PC-3 (cell line): ENCODE measurements around the gene CDY2A.
"Not testable (repeated sequence)": the region's sequence is repeated elsewhere in the genome, so short reads cannot be mapped to it uniquely, and the experiment has no call there.

Source experiments
- EZH2 ChIP-seq: fragments of 300-600 bp; sonication (generic); IDR thresholded peaks from one replicate; pipeline ENCODE4 v1.6.1; 2017; ENCODE audit warnings: antibody characterized with exemption, mild to moderate bottlenecking, low read length; ENCODE audit not compliant: unreplicated experiment
- TF ChIP-seq, protein P1 (sequence below): fragments of 300-600 bp; sonication (generic); conservative IDR thresholded peaks from 2 replicates; pipeline ENCODE4 v1.5.1; 2017; ENCODE audit warnings: antibody characterized with exemption, low read depth, mild to moderate bottlenecking, low read length

DNA sequence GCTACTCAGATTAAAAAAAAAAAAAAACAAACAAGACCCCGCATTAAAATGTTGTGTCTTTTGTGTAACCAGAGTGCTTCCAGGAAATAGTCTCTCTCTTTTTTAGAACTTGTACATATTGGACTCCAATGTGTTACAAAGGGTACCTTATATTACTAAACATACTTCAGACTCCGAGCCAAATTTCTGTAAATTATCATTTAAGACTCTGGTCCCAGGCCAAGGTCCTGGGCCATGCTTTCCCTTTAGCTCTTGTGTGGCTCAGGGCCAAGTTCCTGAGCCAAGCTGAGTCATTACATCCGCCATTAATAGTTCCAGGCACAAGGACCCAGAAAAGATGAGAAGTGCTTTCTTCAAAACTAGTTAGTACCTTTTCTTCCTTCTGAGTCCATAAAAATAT is 4.6 kb downstream of the CDY2A start:
- TF ChIP-seq, protein P1, sequence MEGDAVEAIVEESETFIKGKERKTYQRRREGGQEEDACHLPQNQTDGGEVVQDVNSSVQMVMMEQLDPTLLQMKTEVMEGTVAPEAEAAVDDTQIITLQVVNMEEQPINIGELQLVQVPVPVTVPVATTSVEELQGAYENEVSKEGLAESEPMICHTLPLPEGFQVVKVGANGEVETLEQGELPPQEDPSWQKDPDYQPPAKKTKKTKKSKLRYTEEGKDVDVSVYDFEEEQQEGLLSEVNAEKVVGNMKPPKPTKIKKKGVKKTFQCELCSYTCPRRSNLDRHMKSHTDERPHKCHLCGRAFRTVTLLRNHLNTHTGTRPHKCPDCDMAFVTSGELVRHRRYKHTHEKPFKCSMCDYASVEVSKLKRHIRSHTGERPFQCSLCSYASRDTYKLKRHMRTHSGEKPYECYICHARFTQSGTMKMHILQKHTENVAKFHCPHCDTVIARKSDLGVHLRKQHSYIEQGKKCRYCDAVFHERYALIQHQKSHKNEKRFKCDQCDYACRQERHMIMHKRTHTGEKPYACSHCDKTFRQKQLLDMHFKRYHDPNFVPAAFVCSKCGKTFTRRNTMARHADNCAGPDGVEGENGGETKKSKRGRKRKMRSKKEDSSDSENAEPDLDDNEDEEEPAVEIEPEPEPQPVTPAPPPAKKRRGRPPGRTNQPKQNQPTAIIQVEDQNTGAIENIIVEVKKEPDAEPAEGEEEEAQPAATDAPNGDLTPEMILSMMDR, result not testable (repeated sequence)
- TF ChIP-seq EZH2, result not testable (repeated sequence)
